HG02623 (cell line): ENCODE data around the gene F7.

Source experiments
- ATAC-seq: cut with Tn5 transposase; IDR thresholded peaks from one replicate; pipeline ENCODE4 v1.9.1; 2021; ENCODE audit warnings: moderate library complexity; ENCODE audit not compliant: unreplicated experiment

The F7 gene

DNA sequence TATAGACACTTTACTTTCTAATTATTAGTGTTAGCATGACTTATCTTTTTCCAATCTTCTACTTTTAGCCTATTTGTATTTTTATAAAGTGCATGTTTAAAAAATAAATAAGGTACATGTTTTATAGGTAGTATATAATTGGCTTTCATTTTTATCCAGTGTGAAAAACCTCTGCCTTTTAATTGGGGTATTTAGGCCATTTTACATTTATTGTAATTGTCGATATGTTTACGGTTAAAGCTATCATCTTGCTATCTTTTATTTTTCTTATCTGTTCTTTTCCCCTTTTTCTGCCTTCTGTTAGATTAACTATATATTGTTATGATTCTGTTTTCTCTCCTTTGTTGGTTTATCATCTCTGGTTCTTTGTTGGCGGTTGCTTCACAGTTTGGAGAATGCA is 62.0 kb downstream of the F7 start:
- ATAC-seq, result no peak

DNA sequence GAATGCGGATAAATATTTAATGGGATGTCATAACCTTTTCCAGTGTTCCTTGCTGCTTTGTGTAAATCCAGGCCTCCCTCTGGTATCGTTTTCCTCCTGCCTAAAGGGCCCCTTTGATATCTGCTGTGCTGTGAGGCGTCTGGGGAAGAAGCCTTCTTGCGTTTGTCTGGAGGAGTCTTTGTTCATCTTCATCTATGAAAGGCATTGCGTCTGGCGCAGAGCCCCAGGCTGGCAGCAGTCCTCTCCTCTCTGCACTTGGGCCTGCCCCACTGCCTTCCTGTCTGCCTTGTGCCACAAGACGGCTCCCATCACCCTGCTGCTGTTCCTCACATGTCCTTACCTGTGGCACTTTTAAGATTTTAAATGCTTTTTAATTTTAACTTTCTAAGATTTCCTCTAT is 62.6 kb downstream of the F7 start:
- no peak for ATAC-seq

DNA sequence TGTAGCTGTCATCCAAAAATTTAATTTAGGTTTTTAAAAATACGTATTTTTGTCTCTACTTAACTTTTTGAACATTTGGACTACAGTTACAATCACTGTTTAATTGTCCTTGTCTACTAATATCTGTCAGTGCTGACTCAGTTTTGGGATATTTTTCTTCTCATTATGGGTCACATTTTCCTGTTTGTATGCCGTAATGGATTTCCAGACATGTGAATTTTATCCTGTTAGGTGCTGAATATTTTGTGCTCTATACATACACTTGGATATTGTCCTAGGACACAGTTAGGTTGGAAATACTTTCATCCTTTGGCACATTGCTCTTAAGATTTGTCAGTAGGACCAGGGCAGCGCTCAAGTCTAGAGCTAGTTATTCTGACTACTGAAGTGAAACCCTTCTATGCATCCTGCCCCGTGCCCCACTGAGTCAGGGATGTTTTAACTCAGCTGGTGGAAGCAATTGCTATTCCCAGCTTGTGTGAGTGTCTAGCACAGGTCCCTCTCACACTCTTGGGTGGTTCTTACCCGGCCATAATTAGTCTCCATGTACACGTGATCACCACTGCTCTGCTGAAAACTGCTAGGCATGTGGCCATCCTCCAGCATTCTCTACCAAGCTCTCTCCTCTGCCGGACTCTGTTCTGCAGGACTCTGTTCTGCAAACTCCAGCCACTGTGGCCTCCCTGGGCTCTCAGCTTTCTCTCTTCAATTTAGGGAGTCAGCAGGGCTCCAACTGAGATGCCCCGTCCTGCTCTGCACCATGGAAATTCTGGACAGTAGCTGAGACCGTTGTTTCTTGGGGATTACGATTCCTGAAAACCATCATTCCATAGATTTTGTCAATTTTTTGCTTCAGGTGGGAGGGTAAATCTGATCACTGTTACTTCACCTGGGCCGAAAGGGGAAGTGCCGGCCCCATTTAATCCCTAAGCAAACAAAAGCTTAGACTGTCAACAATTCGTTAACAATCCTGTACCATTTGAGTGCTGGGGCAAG is 64.0 kb downstream of the F7 start:
- no peak for ATAC-seq
